GM18526 (cell line): Measurements from ENCODE around the gene LRMDA.

Source experiments
- POLR2A ChIP-seq: IDR thresholded peaks from 3 replicates; pipeline ENCODE4 v1.6.1; 2011; ENCODE audit not compliant: insufficient read length; ENCODE audit errors: extremely low read depth

LRMDA gene

DNA sequence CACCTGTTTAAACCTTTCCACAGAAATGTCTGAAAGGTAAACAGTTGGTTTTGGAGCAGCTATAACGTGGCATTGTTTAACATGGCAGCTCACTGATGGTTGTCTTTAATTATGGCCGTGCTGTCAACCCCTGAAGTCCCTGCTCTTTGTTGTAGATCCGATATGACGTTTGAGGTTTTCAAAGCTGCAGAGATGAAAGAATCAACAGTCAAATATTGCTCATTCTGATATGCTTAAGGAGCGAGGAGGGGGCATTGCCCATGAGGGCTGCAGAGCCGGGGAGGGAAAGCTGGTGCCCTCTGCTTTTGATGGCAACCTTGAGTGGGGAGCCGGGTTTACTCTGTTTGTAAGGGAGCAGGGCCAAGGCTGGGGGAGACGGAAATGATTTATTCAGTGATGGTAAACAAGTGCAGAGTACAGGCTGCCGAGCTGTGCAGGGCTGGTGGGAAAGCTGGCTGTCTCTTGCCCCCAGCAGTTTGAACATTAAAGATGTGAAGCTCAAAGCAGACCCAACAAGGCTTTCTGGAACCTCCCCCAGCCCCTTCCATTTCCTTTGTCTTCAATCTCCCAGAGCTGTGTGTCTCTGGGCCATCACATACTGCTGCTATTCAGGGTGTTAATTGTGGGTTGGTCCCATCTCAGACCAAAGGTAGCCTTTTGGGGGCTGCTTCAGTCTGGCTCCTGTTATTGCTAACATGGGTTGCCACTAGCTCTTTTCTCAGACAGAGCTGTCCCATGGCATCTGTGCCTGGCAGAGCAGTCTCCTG lies 345.5 kb downstream of the LRMDA start:
- no peak for TF ChIP-seq POLR2A

DNA sequence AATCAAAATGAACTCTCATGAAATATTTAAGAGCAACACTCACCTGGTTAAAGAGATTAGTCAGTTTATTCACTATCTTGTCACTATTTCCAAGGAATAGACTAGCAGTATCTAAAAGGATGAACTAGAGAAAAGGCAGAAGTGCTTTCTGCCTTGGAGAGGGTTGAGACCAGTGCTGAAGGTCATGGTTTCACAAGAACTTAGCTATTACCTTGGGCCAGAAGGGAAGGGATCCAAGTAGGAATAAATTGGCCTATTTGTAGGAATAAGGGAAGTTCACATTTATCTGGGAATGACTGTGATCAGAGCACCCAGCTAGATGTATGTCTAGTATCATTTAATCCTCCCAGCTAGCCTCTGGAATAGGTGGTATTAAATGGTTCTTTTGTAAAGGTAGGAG lies 347.2 kb downstream of the LRMDA start:
- no peak for TF ChIP-seq POLR2A

DNA sequence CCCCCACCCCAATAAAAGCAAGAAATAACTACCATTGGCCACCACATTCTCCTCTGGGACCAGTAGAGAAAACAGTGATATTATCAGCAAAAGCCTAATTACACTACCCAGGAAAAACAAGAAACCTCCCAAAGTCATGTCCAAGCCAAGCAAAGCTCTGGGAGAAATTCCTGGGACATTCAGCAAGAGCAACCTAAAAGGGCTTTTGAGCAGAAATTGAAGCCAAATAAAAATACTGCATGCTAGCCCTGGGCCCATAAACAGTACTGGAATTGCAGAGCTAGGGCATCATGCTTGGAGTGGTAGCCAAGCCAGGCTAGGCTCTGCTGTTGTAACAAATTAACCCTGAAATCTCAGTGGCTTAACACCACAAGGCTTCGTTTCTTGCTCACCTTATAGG lies 347.9 kb downstream of the LRMDA start:
- TF ChIP-seq POLR2A, result no peak

DNA sequence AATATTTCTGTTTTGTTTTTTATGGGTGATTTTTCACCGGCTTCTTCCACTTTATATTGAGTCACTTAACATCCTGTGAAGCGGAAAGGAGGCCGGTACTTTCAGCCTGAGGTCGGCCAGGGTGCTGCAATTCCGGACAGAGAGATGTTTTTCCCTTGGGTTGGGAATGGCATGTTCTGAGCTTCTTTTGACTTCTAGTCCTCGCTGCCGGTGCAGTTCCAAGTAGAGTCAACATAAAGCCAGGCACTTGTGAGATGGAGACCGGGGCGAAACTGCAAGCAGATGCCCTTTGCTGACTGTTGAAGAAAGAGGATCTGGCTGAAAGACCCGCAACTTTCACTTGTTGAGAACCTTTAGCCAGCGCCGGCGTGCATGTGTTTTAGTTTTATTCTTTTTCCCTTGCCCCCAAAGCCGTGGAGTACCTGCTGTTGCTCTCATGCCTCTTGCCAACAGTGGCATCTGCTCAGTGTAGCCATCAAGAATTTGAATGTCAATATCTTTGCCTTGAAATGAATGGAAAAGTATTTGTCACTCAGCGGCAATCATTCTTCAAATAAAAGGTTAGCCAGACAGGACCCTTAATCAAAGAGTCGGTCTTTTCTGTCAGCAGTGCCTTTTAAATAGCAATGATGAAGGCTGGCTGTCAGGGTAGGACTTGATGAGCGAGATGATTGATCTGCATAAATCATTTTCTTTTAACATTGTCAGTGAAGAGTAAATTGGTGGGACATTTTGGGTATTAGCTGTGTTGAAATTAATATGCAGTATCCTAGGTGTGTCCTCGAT lies 351.2 kb downstream of the LRMDA start:
- TF ChIP-seq POLR2A, result no peak

DNA sequence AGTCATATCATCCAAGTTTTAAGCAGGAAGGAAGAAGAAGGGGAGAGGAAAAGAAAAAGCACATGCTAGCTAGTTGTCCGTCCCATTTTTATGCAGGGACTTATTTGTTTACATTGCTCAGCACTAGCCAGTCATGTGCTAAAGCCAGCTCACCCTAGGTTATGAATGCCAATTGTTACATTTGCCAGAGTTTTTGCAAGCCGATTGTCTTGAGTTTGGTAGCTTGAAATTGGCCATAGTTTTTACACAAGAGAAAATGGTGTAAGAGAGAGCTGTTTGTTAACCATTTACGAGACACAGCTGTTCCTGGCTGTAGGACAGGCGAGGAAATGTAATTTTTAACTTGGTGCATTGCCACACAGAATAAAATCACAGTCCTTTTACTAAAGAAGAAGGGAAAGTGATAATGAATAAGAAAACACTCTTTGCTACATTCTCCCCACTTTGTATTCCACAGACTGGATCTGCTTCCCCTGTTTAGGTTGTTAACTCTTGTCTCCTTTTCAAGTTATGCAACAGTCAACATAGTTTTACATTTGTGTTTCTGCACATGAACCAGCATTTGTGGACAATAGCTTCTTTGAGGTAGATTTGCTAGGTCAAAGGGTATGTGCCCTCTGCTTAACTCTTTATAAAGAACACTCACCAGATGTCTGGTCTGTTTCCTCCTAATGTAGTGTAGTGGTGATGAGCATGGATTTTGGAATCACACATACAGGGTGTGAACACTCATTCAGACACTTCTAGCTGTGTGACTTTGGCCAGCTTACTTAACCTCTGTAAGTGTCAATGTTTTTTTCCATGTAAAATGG lies 357.2 kb downstream of the LRMDA start:
- TF ChIP-seq POLR2A, result no peak

DNA sequence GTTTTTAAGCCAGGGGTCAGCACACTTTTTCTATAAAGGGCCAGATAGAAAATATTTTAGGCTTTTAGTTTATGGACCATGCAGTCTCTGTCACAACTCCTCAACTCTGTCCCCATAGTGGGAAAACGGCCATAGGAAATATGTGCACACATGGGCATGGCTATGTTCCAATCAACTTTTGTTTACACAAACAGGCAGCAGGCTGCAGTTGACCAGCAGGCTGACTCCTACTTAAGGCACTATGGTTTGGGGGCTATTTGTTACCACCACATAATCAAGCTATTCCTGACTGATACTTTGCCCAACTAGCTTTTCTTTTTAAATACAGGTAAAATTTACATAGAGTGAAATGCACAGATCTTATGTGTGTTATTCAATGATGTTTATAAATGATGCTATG lies 362.4 kb downstream of the LRMDA start:
- TF ChIP-seq POLR2A, result no peak

DNA sequence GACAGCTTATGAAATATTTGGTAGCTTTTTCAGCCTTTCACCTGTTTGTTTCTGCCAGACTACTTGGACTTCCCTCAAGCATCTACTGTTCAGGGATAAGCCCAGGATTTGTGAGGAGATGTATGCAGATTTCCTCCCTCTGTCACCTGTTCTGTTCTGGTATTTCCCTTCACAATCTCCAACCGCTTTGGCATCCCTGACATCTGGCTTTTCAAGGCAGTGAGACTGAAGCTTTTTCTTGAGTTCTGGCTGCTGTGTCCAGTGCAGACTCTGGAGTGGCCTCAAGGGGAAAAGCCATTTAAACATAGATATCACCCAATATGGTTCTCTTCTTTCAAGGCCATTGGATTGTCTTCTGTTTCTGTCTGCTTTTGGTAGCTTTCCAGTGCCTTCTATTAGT lies 369.7 kb downstream of the LRMDA start:
- TF ChIP-seq POLR2A, result no peak

DNA sequence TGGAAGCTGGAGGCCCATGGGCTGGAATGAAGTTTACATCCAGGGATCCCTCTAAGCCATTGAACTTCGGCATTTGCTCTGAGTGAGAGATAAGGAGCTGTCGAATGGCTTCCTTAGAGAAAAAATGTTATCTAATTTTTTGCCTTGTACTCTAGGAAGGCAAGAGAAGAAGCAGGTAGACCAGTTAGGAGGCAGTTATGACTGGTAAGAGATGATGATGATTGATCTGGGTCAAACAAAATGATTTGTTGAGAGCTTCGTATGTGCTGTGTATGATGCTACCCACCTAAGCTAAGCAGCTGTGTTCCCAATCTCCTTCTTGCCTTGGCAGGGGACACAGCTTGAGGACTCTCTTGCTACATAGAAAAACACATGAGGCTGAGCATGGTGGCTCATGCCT lies 370.2 kb downstream of the LRMDA start:
- TF ChIP-seq POLR2A, result no peak

DNA sequence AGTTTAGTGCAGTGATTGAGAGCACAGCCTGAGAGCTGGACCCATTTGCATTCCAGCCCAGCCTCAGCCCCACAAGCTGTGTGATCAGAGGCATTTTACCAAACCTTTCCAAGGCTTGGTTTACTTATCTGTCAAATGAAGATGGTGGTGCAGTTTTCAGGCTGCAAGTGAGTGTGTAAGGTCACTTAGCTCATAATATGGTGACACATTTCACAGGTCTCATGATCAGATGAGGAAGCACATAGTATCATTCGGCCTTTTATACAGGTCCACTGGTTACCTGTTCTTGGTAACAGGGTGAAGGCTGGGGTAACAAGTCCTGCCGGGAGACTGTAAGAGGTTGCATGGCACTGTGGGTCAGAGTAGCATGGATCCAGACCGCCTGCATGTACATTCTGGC lies 371.7 kb downstream of the LRMDA start:
- no peak for TF ChIP-seq POLR2A

DNA sequence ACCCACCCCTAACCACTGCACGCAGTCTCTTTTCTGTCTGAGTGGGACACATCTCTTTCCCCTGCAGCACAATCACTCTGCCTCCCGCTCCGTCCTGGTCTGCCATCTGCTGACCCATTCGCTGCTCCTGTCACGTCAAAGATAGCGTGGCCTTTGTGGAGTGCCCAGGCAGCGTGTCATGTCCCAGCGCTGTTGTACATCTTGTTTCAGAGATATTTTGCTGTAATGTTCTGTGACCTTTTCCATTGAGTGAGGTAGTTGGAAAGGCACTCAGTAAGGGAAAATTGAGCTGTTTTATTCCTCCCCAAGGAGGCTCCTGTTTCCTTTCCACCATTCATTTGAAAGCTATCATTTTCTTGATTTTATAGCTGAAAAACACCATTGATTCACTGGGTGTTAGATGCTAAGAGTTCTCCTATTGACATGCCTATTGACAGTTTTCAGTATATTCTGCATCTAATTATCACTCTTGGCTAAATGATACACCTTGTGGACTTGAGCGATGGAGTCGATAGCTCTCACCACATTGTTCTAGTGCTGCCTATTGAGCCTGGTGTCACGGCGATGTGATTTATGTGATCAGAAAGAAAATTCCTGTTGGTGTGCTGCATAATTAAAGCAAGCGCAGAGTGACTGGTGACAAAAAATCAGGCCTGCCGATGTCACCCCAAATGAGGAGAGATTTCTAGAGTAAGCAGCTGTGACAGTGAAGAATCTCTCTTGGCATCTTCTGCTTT lies 372.6 kb downstream of the LRMDA start:
- no peak for TF ChIP-seq POLR2A

DNA sequence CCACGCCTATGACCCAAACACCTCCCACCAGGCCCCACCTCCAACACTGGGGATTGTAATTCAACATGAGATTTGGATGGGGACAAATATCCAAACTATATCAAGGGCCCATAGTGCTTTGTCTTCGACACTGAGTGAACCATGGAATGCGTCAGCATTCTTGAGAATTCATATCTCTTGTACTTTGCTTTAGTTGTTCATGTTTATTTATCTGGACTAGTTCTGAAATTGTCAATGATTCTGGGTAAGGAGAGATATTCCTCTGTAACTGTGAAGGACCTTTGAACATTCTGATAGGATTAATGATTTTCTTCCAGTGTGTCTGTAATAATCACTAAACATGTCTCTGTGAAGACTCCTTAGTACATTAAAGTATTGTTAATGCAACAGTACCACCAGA lies 374.8 kb downstream of the LRMDA start:
- TF ChIP-seq POLR2A, result no peak

DNA sequence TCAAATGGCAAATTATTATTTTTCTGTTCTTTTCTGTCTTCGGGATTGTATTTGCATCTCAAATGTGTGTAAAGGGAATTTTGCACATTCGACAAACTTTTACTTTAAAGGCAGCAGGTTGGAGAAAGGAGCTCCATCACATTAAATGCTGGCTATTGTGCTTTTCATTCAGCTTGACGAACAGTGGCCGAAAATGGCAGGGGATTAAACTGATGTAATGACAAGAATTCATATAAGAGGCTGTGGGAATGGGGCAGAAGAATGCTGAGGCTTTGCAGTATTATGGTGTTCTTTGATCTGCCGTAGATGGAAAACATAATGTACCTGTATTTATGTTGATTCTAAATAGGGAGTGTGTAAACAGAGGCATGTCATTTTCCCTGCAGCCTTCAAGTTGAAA lies 376.0 kb downstream of the LRMDA start:
- no peak for TF ChIP-seq POLR2A

DNA sequence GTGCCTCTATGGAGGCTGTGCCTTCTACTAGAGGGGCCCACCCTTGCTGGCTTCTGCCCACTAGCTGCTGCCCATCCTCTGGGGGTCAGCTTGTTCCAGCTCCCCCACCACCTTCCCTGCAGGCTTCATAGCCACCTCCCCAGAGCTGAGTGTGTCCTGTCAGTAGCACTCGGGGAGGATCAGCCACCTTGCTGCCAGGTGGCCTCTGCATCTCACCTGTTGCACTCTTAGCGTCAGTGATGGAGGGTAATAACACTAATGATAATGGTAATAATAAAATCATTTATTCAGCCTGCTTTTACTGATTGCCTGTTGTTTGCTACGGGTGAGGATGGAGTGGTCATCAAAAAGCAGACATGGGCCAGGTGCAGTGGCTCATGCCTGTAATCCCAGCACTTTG lies 377.6 kb downstream of the LRMDA start:
- TF ChIP-seq POLR2A, result no peak

DNA sequence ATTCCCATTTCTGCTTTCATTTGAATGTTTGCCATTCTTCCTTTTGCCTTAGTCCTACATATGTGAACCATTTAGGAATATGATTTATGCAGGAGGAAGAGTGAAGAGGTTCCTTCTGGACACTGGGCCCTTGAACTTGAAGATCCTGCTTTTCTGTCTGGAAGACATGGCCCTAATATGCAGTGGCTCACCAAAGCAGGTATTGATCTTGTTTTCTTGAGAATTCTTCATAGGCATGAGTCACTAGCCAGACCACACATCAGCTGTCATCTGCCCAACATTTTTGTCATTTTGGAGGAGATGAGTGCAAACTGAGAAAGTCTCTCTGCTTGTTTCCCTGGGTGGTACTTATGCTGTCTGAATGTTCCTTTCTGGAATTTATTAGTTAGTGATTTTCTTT lies 382.6 kb downstream of the LRMDA start:
- no peak for TF ChIP-seq POLR2A

DNA sequence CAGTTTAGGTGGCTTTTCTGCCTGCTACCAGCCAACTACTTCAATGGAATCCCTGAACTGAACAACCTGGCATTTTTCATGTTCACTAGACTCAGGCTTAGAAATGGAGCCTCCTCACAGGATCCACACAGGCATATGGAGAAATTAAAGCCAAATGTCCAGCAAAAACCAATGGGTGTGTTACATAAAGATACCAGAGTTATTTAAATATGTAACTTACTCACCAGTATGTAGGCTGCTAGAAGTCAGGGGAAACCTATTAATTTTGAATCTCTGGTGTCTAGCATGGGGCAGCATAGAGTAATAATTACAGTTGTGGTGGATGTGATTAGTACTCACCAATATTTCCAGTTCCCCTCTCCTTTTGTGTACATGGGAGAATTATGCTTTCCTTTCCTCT lies 383.6 kb downstream of the LRMDA start:
- no peak for TF ChIP-seq POLR2A
